Hepatocyte (in vitro differentiated cells): ENCODE results near the gene ARHGAP42.

Experiments
- CTCF ChIP-seq: fragments of 200-600 bp; sonication (generic); IDR thresholded peaks from 2 replicates; pipeline ENCODE4 v1.5.1; 2016; ENCODE audit warnings: antibody characterized with exemption, mild to moderate bottlenecking; ENCODE audit not compliant: poor library complexity
- EZH2 ChIP-seq: fragments of 200-600 bp; sonication (generic); IDR thresholded peaks from 2 replicates; pipeline ENCODE4 v1.6.1; 2016; ENCODE audit warnings: antibody characterized with exemption, mild to moderate bottlenecking, borderline replicate concordance

GRCh38 chr11:100942016-100942415, 254.9 kb downstream of the ARHGAP42 start:
- TF ChIP-seq CTCF (no peak), EZH2 (no peak)
